ENCODE measurements around the gene STX10. TPM values are rescaled to one million over a fixed set of nuclear protein-coding genes. Genes with fewer than 3 reads are reported as not detected.
"Not testable (repeated sequence)": the region's sequence is repeated elsewhere in the genome, so short reads cannot be mapped to it uniquely, and the experiment has no call there.

Gene STX10
- polyA plus RNA-seq, 2 of the 4 experiments (the other 2 are of a cell fraction) = 41.5 to 61.2 TPM

DNA sequence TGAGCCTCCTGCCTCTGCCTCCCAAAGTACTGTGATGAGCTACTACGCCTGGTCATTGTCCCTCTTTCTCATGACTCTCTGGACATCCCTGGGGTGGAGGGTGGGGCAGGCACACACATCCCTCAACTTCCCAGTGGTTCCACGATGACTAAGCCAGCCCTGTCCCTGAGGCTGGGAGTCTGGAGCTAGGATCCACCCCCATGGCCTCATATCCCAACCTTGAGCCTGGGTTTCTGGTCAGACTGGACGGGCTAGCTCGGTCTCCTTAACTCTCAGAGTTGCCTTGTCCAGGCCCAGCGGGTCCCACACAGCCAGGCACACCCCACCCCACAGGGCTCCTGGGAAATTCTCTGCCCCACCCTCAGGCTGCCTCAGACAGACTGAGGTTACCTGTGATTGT, 19.6 kb upstream of the STX10 start (continued):
- TF ChIP-seq PHF8 (IDR thresholded peaks at IDR 0.05; ENCODE audit: borderline replicate concordance, low read depth) (no peak), SMC3 (IDR thresholded peaks at IDR 0.05) (0 out of 3 replicates have a peak, but pooled peaks have one; percentile 16), ZFP36 (IDR thresholded peaks at IDR 0.05; ENCODE audit: borderline replicate concordance, partially characterized antibody) (no peak), ZNF302 (CRISPR knock-in tag; IDR thresholded peaks at IDR 0.05) (no peak), HOXB13 (CRISPR knock-in tag; IDR thresholded peaks at IDR 0.05; ENCODE audit: low read depth) (no peak), NR3C1 (IDR thresholded peaks at IDR 0.05) (no peak), RCOR1 (IDR thresholded peaks at IDR 0.05; ENCODE audit: low read depth, low read length) (no peak), HES2 (IDR thresholded peaks at IDR 0.05) (no peak), KDM1A (IDR thresholded peaks at IDR 0.05; ENCODE audit: low read depth) (no peak)
- TF ChIP-seq, protein P1, sequence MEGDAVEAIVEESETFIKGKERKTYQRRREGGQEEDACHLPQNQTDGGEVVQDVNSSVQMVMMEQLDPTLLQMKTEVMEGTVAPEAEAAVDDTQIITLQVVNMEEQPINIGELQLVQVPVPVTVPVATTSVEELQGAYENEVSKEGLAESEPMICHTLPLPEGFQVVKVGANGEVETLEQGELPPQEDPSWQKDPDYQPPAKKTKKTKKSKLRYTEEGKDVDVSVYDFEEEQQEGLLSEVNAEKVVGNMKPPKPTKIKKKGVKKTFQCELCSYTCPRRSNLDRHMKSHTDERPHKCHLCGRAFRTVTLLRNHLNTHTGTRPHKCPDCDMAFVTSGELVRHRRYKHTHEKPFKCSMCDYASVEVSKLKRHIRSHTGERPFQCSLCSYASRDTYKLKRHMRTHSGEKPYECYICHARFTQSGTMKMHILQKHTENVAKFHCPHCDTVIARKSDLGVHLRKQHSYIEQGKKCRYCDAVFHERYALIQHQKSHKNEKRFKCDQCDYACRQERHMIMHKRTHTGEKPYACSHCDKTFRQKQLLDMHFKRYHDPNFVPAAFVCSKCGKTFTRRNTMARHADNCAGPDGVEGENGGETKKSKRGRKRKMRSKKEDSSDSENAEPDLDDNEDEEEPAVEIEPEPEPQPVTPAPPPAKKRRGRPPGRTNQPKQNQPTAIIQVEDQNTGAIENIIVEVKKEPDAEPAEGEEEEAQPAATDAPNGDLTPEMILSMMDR (IDR thresholded peaks at IDR 0.05) = no peak
- TF ChIP-seq, protein P2, sequence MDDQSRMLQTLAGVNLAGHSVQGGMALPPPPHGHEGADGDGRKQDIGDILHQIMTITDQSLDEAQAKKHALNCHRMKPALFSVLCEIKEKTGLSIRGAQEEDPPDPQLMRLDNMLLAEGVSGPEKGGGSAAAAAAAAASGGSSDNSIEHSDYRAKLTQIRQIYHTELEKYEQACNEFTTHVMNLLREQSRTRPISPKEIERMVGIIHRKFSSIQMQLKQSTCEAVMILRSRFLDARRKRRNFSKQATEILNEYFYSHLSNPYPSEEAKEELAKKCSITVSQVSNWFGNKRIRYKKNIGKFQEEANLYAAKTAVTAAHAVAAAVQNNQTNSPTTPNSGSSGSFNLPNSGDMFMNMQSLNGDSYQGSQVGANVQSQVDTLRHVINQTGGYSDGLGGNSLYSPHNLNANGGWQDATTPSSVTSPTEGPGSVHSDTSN (IDR thresholded peaks at IDR 0.05) = no peak

- WGBS (ENCODE audit: missing lambda C conversion rate) = 90% methylated on average over 3 of the region's 3 CpGs
- H3K9me3 ChIP-seq; CTCF ChIA-PET; ATAC-seq; FAIRE-seq; DNase-seq (ENCODE audit: low read depth in 1 of 2, low spot score in 1 of 2); H3K4me2 ChIP-seq; H3K4me3 ChIP-seq: not testable (repeated sequence)
- H3K27ac ChIP-seq = peak overlapping the region; percentile 100
- POLR2A ChIA-PET = interaction anchor here (3.1 kb wide), 1 partner anchor 14 kb away, joined by 40 read pairs; no protein-coding TSS in a partner anchor
- H3K4me1 ChIP-seq = peaks cover 81% of the 10 kb centered on the region
Observed at GRCh38 chr19:13166151-13166550, 16.0 kb upstream of the STX10 start.

- TF ChIP-seq HOXB5 (CRISPR knock-in tag; IDR thresholded peaks at IDR 0.05) (0 out of 2 replicates have a peak, but pooled peaks have one; percentile 30), EHF (CRISPR knock-in tag; IDR thresholded peaks at IDR 0.05) (peak; percentile 85), HES2 (IDR thresholded peaks at IDR 0.05) (no peak), EHMT2 (IDR thresholded peaks at IDR 0.05; ENCODE audit: low read depth) (no peak)
- ATAC-seq = no peak
- POLR2A ChIA-PET = interaction anchor here (2.8 to 5.4 kb wide), 2 partner anchors 10 to 13 kb away, joined by 48 to 72 read pairs; no protein-coding TSS in a partner anchor
Observed at GRCh38 chr19:13165162-13165997, 15.2 kb upstream of the STX10 start.

More at GRCh38 chr19:13165162-13165997, 15.2 kb upstream of the STX10 start:
- Histone ChIP-seq H3K4me1 (peaks cover 81% of the 10 kb centered on the region), H3K9me3 (no peaks in the 10 kb centered on the region), H3K4me3 (no peak overlapping the region), H3K27ac (peak overlapping the region; percentile 100), H3K4me2 (peak overlapping the region; percentile 99)
- DNase-seq (ENCODE audit: low read depth in 1 of 2, low spot score in 1 of 2) = peak in 1 of 2 experiments; percentile 24
- FAIRE-seq = no peak
- CTCF ChIA-PET = interaction anchor here (1.0 kb wide), 1 partner anchor 97 kb away, joined by 4 read pairs; no protein-coding TSS in a partner anchor
- 62% methylated on average over 19 of the region's 19 CpGs for WGBS (ENCODE audit: missing lambda C conversion rate)
